Measurements from ENCODE around the gene FIBCD1.

The FIBCD1 gene

GRCh38 chr9:130902204-130903185 lies 36.6 kb downstream of the FIBCD1 start:
- no peak for TF ChIP-seq CTCF (IDR thresholded peaks at IDR 0.05; ENCODE audit: low read depth, low read length)
- no peak for DNase-seq (ENCODE audit: extremely low read depth, low read depth)

DNA sequence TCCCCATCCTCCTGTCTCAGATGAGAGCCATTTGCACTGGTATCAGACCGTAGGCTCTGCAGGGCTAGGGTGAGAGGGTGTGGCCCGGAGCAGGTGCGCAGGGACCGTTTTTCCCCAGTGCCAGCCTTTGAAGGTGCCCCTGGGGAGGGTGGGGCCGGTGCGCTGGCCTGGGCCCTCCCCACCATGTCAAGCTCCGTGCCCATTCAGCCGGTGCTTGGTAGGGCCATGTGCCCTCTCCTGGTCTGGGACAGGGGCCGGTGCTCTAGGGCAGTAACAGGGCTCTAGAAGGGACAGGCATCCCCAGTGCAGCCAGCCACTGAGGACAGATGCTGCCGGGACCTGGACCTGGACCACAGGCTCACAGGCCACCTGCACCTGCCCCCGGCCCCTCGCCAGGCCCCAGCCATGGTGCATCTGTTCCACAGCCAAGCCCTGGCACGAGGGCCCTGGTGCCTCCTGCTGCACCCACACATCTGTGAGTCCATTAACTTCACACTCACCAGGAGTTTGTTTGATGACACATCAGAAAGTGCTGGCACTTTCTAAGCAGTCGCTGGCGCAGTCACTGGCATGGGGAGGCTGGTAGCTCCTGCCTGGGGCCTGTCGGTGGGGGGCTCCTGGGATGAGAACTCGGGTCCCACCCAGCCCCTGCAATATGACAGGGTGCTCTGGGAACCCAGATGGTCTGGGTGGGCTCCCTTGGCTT lies 37.4 kb downstream of the FIBCD1 start:
- DNase-seq (ENCODE audit: extremely low read depth, low read depth) = no peak
- TF ChIP-seq CTCF (IDR thresholded peaks at IDR 0.05; ENCODE audit: low read depth, low read length) = no peak

DNA sequence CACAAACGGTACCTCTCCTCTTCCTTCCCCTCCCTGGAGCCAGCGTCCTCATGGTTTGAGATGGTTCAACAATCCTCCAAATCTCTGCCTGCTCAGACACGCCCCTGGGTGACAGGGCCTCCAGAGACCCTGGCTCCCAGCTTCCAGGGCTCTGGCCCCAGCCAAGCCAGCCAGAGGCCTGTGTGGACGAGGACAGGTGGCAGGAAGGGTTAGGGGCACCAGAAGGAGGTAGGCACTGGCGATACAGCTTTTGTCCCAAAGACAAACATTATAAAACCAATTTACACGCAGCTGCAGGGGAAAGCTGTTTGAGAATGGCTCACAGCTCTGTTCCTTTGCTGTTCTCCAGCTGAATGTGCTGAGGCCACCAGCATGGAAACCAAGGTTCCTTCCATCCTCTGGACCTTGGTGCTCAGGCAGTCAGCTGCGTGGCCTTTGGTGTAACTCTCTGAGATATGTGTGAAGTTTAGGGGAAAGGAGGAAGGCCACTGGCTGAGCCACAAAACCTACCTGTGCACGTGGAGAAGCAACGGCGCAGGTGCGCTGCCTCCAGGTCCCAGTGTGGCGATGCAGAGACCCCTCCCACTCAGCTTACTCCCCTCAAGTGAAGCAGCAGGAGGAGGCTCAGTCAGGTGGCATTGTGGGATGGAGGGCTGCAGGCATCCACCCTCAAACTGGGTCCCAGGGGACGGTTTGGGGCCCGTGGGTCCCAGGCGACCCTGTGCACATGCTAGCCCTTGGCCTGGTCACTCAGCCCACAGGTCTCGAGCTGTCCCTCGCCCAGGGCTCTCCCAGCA lies 38.1 kb downstream of the FIBCD1 start:
- no peak for DNase-seq (ENCODE audit: extremely low read depth, low read depth)
- TF ChIP-seq CTCF (IDR thresholded peaks at IDR 0.05; ENCODE audit: low read depth, low read length) = no peak

GRCh38 chr9:130899051-130899748 lies 39.8 kb downstream of the FIBCD1 start:
- TF ChIP-seq CTCF (IDR thresholded peaks at IDR 0.05; ENCODE audit: low read depth, low read length) = no peak
- no peak for DNase-seq (ENCODE audit: extremely low read depth, low read depth)

- no peak for TF ChIP-seq CTCF (IDR thresholded peaks at IDR 0.05; ENCODE audit: low read depth, low read length)
- no peak for DNase-seq (ENCODE audit: extremely low read depth, low read depth)
Observed at GRCh38 chr9:130898552-130898852, 40.5 kb downstream of the FIBCD1 start.

DNA sequence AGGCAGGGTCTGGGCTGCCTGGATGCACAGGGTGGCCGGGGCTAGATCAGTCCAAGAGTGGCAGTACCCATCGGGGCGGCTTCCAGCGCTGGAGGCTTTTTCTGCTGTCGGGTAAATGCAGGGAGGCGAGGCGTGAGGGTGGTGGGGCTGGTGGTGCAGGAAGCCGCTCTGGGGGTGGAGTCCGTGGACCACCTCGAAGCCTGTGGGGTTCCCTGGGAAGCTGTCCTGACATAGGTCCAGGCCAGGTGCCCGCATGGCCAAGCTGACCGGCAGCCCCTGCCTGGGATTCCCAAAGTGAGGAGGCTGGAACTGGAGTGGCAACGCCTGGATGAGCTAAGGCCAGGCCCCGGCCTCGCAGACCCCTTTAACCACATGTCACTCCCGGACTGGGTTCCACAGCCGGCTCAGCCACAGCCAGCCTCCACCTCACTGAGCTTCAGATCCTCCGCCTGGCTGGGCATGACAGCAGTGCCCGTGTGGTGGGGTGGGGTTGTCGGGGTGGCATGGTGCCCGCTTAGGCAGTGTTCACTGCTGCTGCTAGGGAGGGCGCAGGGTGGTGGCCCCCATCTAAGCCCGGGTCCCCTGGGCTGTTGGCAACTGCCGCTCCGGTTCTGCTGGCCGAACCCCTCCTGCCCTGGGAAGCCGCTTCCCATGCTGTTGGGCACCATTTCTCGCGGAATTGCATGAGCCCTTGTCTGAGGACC lies 41.0 kb downstream of the FIBCD1 start:
- no peak for DNase-seq (ENCODE audit: extremely low read depth, low read depth)
- TF ChIP-seq CTCF (IDR thresholded peaks at IDR 0.05; ENCODE audit: low read depth, low read length) = no peak
